Smooth muscle cell of the umbilical artery (primary cell): ENCODE results near the gene ZDHHC9. TPM values are rescaled to one million over a fixed set of nuclear protein-coding genes. Genes with fewer than 3 reads are reported as not detected.

Experiments used
- total RNA-seq: library from RNA; depleted of rRNA; stranded (reverse); fragments of >200 nt; gene quantifications from 2 replicates; pipeline ENCODE4 v1.2.3, GENCODE V29; 2014

The ZDHHC9 gene
- total RNA-seq, result 24.3 and 32.0 TPM in 2 replicates

GRCh38 chrX:129843459-129844306, at the start of gene ZDHHC9:
Gene ZDHHC9, minus strand, starts transcription at chrX:129843886. Its CDS starts 1,941 bp downstream, at chrX:129841945.

DNA sequence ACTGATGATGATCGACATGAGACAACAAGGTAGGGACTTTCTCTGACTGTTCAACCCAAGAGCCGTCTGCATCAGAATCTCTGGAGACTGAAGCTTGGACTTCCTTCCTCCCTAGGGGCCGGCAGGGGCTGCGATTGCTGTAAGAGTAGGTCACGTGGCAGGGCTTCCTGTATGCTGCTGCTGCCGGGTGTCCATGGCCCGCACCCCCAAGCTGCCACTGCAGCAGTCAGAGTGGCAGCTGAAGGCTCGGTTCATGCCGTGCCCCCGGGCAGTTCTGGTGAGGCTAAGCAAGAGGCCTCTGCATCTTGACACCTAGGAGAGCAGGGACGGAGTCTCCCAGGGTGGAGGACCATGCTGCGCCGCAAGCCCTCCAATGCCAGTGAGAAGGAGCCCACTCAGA, 63.9 kb downstream of the ZDHHC9 start, which contains the start of gene SASH3:
Gene SASH3 (plus strand): TSS at position 203 of the 400 bp plus-strand sequence. CDS start 149 bp downstream, at position 352.

Other genes starting within 250 kb of the ZDHHC9 start
- gene APLN, start 188.9 kb downstream of the ZDHHC9 start, total RNA-seq, result 0.51 and 1.2 TPM in 2 replicates
- not detected in 2 replicates for gene XPNPEP2, start 104.9 kb downstream of the ZDHHC9 start, total RNA-seq
- not detected in 2 replicates for gene SASH3, start 63.9 kb downstream of the ZDHHC9 start, total RNA-seq
- 15.4 and 22.2 TPM in 2 replicates for gene UTP14A, start 62.3 kb upstream of the ZDHHC9 start, total RNA-seq
- 1.5 and 3.3 TPM in 2 replicates for gene BCORL1, start 138.7 kb upstream of the ZDHHC9 start, total RNA-seq